Femur (tissue), 1 donor: Measurements from ENCODE around the gene RAB6B.

Source experiments
- DNase-seq: peaks from one replicate; pipeline ENCODE4 v3.0.0-alpha.2; 2017

Gene RAB6B

GRCh38 chr3:133855772-133856171, 39.9 kb downstream of the RAB6B start:
- DNase-seq = no peak

DNA sequence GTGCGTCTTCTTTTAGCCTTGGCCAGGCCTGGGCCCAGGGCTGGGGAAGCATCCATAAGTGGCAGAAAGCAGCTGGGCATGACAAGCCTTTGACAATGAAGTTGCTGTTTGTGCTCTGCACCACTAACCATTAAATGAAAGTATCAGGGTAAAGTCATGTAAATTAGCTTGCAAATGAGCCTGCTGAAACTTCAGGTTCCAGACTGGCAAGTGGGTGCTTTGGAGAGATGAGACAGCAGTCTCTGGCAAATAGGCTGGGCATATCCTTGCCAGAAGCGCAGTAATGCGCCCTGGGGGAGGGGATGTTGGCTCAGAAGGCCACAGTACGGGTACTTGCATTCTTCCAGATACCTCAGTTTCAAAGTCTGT, 40.7 kb downstream of the RAB6B start:
- DNase-seq = no peak

DNA sequence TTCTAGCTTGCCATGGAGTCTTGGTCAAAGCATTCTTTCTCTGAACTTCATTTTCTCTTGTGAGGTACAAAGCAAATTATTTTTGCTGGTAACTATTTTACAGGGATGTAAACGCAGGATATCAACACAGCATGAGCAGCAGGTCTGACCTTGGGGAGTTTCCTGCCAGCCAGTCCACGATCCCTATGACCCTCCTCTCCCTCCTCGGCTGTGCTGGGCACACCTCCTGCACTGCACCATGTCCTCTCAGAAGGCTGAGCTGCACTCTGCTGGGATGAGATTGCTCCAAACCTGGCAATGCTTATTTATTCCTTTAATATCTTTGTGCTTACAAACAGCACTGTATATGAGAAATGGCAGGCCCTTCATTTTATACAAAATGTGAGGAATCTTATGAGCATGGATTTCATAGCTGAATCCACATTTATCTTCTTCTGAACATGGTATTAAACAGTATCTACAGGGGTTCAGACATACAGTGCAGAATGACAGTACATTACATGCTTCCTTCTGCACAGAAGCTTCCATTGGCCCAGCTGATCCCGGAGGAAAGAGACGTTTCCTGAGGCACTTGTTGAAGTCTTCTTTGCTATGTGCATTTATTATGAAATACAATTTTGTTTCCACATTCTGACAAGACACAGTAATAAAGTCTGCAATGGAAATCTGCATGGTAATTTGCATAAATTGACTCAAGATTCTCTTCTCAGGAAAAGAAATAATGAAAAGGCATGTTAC, 41.2 kb downstream of the RAB6B start:
- no peak for DNase-seq

GRCh38 chr3:133853925-133854227, 41.8 kb downstream of the RAB6B start:
- no peak for DNase-seq

- no peak for DNase-seq
Observed at GRCh38 chr3:133853063-133853924, 42.4 kb downstream of the RAB6B start.

- DNase-seq = no peak
Observed at GRCh38 chr3:133851931-133852330, 43.8 kb downstream of the RAB6B start.

DNA sequence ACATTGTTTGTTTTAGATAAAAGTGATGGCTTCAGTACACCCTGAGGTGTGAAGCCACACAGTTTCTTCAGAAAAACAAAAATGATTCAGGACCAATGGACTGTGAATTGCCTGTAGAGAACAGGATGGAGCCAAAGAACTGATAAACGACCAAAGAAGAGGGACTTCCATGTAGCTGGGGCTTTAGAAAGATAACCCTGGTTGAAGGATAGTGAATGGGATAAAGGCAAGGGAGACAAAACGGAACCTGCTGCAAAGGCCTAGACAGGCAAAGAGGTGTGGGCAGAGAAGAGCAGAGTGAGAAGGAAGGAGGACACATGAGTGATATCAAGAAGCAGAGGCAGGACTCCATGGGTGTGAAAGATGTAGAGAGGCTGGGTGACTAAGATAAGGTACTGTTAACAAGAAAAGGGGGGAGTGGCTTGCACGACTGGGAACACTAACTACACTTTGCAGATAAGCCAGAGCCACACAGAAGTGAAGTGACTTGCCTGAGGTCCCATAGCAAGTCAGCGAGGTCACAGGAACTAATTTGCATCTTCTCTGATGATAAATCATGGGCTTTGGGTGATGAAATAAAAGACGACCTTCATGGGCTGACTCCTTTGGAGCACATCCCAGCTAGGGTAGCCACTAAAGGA, 44.3 kb downstream of the RAB6B start:
- no peak for DNase-seq

DNA sequence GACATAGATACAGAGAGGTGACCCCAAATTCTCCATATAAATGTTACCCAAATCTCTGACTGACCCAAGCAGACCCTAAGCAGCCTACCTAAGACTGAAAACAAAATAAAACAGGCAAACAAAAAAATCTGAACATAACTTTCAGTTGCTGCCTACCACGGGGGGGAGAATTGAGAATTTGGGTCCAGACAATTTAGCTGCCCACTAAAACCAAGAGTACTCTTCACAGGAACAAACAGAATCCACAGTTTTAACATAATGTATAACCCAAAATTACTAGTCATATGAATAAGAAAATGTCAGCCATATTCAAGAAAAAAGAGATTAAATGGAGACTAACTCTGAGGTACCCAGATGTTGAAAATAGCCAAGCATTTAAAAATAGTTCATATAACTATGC, 45.6 kb downstream of the RAB6B start:
- no peak for DNase-seq

DNA sequence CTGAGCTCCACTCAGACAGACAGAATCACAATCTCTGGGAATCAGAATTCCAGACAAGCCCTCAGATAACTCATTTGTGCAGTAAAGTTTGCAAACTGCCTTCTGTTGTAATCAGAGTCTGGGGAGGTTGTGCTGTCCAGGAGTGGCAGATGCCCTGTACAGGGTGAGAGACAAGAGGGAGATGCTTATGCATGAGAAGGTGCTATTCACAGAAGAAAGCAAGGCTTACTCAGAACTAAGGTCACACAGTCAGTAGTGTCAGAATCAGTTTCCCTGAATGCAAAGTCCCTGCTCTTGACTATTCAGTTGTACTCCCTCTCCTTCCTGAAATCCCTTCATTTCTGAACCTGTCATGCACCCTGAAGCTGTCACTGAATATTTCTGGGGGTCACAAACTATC, 46.3 kb downstream of the RAB6B start:
- no peak for DNase-seq

- no peak for DNase-seq
Observed at GRCh38 chr3:133845127-133845526, 50.6 kb downstream of the RAB6B start.

GRCh38 chr3:133843634-133844033, 52.0 kb downstream of the RAB6B start:
- no peak for DNase-seq

- DNase-seq = no peak
Observed at GRCh38 chr3:133842158-133842557, 53.5 kb downstream of the RAB6B start.

DNA sequence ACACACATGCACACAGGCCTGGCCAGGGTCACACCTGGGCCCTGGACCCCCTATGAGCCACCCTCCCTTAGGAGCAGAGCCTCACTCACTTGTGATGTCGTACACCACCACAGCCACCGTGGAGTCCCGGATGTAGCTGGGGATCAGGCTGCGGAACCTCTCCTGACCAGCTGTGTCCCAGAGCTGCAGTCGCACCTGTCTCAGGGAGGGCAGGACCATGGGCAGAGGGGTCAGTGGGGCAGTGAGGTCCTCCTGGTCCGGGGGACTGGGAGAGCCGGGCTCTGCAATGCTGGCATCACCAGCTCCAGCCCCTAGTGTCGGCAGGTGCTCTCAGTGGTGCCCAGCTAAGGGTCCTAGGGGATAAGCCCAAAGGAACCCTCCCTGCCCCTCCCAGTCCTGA, 54.5 kb downstream of the RAB6B start:
- no peak for DNase-seq

DNA sequence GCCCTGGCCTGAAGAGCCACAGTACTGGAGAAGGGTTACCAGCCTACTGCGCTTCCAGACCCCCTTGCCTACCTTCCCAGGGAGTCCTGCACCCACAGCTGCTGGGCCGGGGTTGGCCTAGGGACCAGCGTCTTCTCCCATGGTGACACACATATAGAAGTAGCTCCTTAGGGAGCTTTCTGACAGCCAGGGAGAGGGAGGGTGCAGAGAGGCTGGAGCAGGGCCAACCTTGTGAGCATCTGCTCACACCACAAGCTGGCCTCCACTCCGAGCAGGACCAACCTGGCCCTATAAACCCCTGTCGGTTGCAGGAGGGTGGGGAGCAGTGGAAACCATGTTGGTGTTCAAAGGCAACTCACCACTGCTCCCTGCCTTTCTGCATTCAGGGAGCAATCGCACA, 54.9 kb downstream of the RAB6B start:
- DNase-seq = no peak

DNA sequence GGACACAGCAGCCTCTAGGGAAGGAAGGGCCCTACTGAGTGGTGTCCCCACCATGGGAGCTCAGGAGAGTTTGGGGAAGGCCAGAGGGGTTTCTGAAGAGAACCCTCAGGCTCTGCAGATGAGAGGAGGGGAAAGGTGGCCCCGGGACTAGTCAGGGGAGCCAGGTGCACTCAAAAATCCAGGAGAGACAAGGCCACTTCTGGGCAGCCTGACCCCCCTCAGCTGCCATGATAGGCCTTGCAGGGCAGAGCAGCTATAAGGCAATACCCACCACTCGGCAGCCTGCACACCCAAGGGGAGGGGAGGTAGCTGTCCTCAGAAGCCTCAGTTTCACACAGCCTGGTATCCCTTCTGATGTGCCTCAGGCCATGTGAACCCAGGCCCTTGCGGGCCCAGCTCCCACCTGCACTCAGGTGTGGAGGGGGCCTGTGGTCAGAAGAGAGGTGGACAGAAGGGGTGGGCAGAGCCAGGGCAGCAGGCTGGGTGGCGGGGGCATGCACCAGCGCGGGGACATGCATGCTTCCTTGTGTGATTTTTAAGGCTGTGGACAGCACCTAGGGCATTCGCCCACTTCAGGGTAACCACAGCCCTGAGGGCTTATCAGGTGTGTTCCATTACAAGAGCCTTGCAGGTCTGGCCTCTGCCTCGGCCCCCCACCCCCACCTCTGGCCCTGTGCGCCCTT, 55.5 kb downstream of the RAB6B start:
- DNase-seq = no peak

- DNase-seq = no peak
Observed at GRCh38 chr3:133838916-133839800, 56.5 kb downstream of the RAB6B start.

- DNase-seq = no peak
Observed at GRCh38 chr3:133838296-133838789, 57.3 kb downstream of the RAB6B start.

GRCh38 chr3:133837487-133838295, 58.0 kb downstream of the RAB6B start:
- DNase-seq = no peak

- no peak for DNase-seq
Observed at GRCh38 chr3:133836497-133837158, 59.1 kb downstream of the RAB6B start.

DNA sequence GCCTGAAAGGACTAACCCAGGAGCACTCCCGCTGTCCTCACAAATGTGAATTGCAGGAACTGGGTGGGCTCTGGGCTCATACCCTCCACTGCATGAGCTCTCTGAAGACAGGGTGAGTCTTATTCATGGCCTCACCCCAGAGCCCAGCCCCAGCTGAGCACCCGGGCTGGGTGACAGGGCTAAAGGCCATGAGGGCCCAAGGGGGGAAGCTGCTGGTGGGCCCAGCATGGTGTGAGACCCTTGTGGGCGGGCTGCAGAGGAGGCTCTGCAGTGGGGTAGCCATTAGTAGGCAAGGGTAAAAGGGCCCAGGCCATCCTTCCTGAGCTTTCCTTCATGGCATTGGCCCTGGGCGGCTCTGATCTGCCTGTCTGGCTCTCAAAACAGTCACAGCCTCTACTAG, 59.7 kb downstream of the RAB6B start:
- no peak for DNase-seq

GRCh38 chr3:133835418-133835743, 60.3 kb downstream of the RAB6B start:
- DNase-seq = no peak
